MV-4-11 (cell line): ENCODE measurements around the gene KIR3DL3.
"Not testable (repeated sequence)": the region's sequence is repeated elsewhere in the genome, so short reads cannot be mapped to it uniquely, and the experiment has no call there.

ENCODE experiments used
- DNase-seq: peaks from one replicate; lab custom pipeline; 2025; lab: John Stamatoyannopoulos, UW

Gene KIR3DL3

DNA sequence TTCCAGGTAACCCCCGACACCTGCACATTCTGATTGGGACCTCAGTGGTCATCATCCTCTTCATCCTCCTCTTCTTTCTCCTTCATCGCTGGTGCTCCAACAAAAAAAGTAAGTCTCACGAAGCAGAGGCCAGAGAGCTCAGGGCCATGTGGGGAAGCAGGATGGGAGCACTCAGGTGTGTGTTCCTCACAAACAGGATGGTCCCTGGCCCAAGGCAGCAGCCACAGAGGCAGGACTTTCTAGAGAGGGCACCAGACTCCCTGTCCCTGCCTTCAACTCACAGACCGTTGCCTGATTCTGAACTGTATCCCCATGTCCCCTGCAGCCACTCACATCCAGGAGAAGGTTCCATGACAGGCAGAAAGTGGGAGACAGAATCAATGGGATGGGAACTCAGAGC lies 58.7 kb downstream of the KIR3DL3 start:
- not testable (repeated sequence) for DNase-seq
